Activated CD4-positive, alpha-beta T cell treated with anti-CD3 and anti-CD28 coated beads, Interleukin-10, Interleukin-2, amounts not matched to agents 100 ng/mL and 50 ng/mL, durations not matched to agents 16 hours and 8 hours (primary cell): ENCODE measurements around the gene DSCAML1.
"Not testable (repeated sequence)": the region's sequence is repeated elsewhere in the genome, so short reads cannot be mapped to it uniquely, and the experiment has no call there.

Source experiments
- DNase-seq: peaks from one replicate; pipeline ENCODE4 v3.0.0-alpha.2; 2020

The DSCAML1 gene

GRCh38 chr11:117415358-117415896 is 381.6 kb downstream of the DSCAML1 start:
- DNase-seq, result no peak

DNA sequence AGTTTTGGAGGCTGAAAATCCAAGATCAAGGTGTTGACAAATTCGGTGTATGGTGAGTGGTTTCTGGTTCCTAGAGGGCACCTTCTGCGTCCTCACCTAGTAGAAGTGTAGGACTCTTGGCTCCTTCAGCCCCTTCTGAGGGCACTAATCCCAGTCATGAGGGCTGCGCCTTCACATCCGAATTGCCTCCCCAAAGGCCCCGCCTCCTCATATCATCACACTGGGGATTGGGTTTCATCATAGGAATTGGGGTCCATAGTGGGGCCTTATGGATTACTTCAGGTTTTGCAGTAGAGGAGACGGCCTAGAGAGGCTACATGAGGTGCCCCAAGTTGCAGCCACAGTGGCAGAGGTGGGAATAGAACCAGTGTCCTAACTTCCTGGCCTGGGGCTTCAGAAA is 382.3 kb downstream of the DSCAML1 start:
- no peak for DNase-seq

- DNase-seq, result no peak
Observed at GRCh38 chr11:117413616-117414015, 383.4 kb downstream of the DSCAML1 start.

GRCh38 chr11:117412653-117413275 is 384.3 kb downstream of the DSCAML1 start:
- DNase-seq, result no peak

GRCh38 chr11:117412176-117412575 is 384.8 kb downstream of the DSCAML1 start:
- DNase-seq, result no peak

GRCh38 chr11:117411736-117412135 is 385.3 kb downstream of the DSCAML1 start:
- DNase-seq, result no peak

GRCh38 chr11:117410861-117411710 is 385.9 kb downstream of the DSCAML1 start:
- DNase-seq, result no peak

- no peak for DNase-seq
Observed at GRCh38 chr11:117410238-117410637, 386.8 kb downstream of the DSCAML1 start.

GRCh38 chr11:117409511-117409910 is 387.5 kb downstream of the DSCAML1 start:
- no peak for DNase-seq

GRCh38 chr11:117408356-117408755 is 388.7 kb downstream of the DSCAML1 start:
- no peak for DNase-seq

DNA sequence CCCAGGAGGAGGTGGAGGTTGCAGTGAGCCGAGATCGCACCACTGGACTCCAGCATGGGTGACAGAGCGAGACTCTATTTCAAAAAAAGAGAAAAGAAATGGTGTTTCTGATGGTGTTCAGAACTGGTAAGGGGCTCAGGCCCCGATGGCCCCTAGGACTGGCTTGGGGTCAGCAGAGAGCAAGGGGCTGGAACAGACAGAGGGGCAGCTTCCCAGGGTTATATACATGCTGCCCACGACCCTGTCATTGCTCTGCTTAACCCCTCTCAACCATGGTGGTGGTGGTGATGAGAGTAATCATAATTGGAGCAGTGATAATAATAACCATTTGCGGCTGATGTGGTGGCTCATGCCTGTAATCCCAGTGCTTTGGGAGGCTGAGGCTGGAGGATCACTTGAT is 390.0 kb downstream of the DSCAML1 start:
- DNase-seq, result no peak

GRCh38 chr11:117405898-117406297 is 391.1 kb downstream of the DSCAML1 start:
- DNase-seq, result not testable (repeated sequence)

GRCh38 chr11:117399100-117399840 is 397.7 kb downstream of the DSCAML1 start:
- not testable (repeated sequence) for DNase-seq

- DNase-seq, result not testable (repeated sequence)
Observed at GRCh38 chr11:117398618-117399017, 398.4 kb downstream of the DSCAML1 start.

- DNase-seq, result no peak
Observed at GRCh38 chr11:117396970-117397369, 400.0 kb downstream of the DSCAML1 start.

- no peak for DNase-seq
Observed at GRCh38 chr11:117395476-117395875, 401.5 kb downstream of the DSCAML1 start.

GRCh38 chr11:117394221-117394925 is 402.6 kb downstream of the DSCAML1 start:
- DNase-seq, result no peak

DNA sequence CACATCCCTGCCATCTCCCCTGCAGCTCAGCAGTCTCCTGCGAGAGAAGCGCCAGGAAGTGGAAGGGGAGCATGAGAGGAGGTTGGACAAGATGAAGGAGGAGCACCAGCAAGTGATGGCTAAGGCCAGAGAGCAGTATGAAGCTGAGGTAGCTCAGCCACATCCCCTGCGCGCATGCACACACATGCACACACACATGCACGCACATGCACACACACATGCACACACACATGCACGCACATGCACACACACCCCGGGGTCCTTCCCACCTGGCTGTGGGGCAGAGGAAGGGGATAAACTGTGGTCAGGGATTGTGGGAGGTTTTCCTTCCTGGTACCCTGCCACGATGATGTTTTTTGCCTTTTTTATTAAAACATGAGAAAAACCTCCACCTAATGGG is 404.0 kb downstream of the DSCAML1 start:
- no peak for DNase-seq

- DNase-seq, result no peak
Observed at GRCh38 chr11:117392001-117392690, 404.9 kb downstream of the DSCAML1 start.

DNA sequence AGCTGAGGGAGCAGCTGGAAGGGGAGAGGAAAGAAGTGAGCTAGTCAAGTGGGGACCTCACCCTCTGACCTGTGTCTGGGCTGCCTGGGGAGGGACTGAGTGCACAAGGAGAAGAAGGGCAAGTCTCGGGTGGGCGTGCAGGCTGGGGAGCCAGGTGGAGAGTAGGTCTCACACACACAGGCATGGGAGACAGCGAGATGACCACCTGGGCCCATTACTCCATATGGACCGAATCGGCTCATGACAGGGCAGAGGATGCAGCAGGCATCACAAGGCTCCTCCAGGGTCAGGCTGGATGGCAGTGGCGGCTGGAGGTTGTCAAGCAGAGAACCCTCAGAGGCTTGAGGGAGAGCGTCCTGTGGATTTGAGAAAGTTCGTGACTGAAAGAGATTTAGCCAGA is 405.8 kb downstream of the DSCAML1 start:
- DNase-seq, result no peak

GRCh38 chr11:117390743-117391142 is 406.3 kb downstream of the DSCAML1 start:
- DNase-seq, result no peak
